ENCODE measurements around the gene SLC10A1. TPM values are rescaled to one million over a fixed set of nuclear protein-coding genes. Genes with fewer than 3 reads are reported as not detected.

SLC10A1 gene
- total and polyA plus RNA-seq, 2 of the 8 experiments (the other 6 are each of a cell fraction or from before 2014, with no cell fraction given) = not detected

- no peak overlapping the region for H3K27ac ChIP-seq (ENCODE audit: low read depth, low read length)
- H3K4me2 ChIP-seq (ENCODE audit: insufficient read depth in 1 of 2, low read depth in 2 of 2, low read length in 2 of 2) = no peak overlapping the region
- no peak overlapping the region for H2BK20ac ChIP-seq (ENCODE audit: low read length)
- DNase-seq (ENCODE audit: low read depth in 1 of 2, low spot score in 2 of 2) = no peak
- H3K56ac ChIP-seq (replicated peaks; ENCODE audit: insufficient read length, low read depth, low read length) = no peak overlapping the region
- ChIA-PET CTCF (ENCODE audit: partially characterized antibody) (interaction anchor here (1.1 kb wide), 1 partner anchor 176 kb away, joined by 5 read pairs; no protein-coding TSS in a partner anchor), POLR2A (ENCODE audit: partially characterized antibody) (interaction anchor here (0.6 to 3.0 kb wide), 4 partner anchors 10 to 169 kb away, joined by 3 to 30 read pairs (median 4); partner anchors contain the start of gene SRSF5)
- H3K23me2 ChIP-seq (ENCODE audit: low read depth, low read length) = no peaks in the 10 kb centered on the region
- no peak overlapping the region for H3K14ac ChIP-seq (ENCODE audit: insufficient read length)
- H2AFZ ChIP-seq (ENCODE audit: low read length) = no peak overlapping the region
- no peak overlapping the region for H4K5ac ChIP-seq (ENCODE audit: insufficient read length, low read depth, low read length)
- no peak overlapping the region for H2BK15ac ChIP-seq (ENCODE audit: low read length)
- no peak overlapping the region for H2BK12ac ChIP-seq (ENCODE audit: low read depth, low read length)
- FAIRE-seq = no peak
- H2BK5ac ChIP-seq (ENCODE audit: low read depth, low read length) = no peak overlapping the region
- H3K18ac ChIP-seq (ENCODE audit: extremely low read depth, low read length) = no peak overlapping the region
- H3K79me1 ChIP-seq (ENCODE audit: low read depth, low read length) = no peaks in the 10 kb centered on the region
- no peaks in the 10 kb centered on the region for H3K9me3 ChIP-seq (ENCODE audit: insufficient read depth in 2 of 2, low read depth in 1 of 2, low read length in 1 of 2)
- no peak overlapping the region for H4K91ac ChIP-seq (replicated peaks; ENCODE audit: insufficient read length, low read length)
- H2BK120ac ChIP-seq (replicated peaks; ENCODE audit: low read depth, low read length) = no peak overlapping the region
- H3K79me2 ChIP-seq (ENCODE audit: control insufficient read depth in 1 of 2, insufficient read depth in 2 of 2, low read length in 2 of 2) = peaks cover 0 to 7% of the 10 kb centered on the region in 2 experiments; a peak in 2 of 4 replicates
- no peak overlapping the region for H4K8ac ChIP-seq (ENCODE audit: extremely low read depth, insufficient read depth, low read length)
- no peak overlapping the region for H3K4me3 ChIP-seq (ENCODE audit: extremely low read depth in 1 of 4, insufficient read depth in 2 of 4, low read depth in 3 of 4, low read length in 4 of 4)
- H2AK5ac ChIP-seq (ENCODE audit: low read depth, low read length) = no peak overlapping the region
- H3K23ac ChIP-seq (ENCODE audit: insufficient read length) = no peak overlapping the region
- no peaks in the 10 kb centered on the region for H3K27me3 ChIP-seq (replicated peaks in 1 of 4; ENCODE audit: control insufficient read depth in 3 of 4, extremely low read depth in 1 of 4, insufficient read depth in 3 of 4, low read length in 3 of 4)
- WGBS, 2 experiments (ENCODE audit: extremely low coverage in 1 of 2, insufficient coverage in 1 of 2, insufficient read length in 1 of 2, insufficient replicate concordance in 2 of 2, low coverage in 1 of 2, low lambda C conversion rate in 2 of 2, missing lambda C conversion rate in 1 of 2) = 91% methylated on average over 4 of the region's 4 CpGs; no CpG with 5 or more reads in 1 of the 2 experiments
- peaks cover 14 to 76% (median 51%) of the 10 kb centered on the region in 4 experiments for H3K36me3 ChIP-seq (ENCODE audit: control insufficient read depth in 2 of 4, insufficient read depth in 4 of 4, low read length in 3 of 4)
- H3K4me1 ChIP-seq (replicated peaks in 1 of 4; ENCODE audit: control insufficient read depth in 3 of 4, insufficient read depth in 4 of 4, low read length in 3 of 4) = no peaks in the 10 kb centered on the region
- no peak overlapping the region for H3K4ac ChIP-seq (replicated peaks; ENCODE audit: insufficient read length, low read depth, low read length)
- H4K20me1 ChIP-seq (replicated peaks in 1 of 2; ENCODE audit: control insufficient read depth in 1 of 2, insufficient read depth in 2 of 2, low read length in 2 of 2) = peaks cover 1 to 9% of the 10 kb centered on the region in 2 experiments
- H3K9ac ChIP-seq (replicated peaks in 1 of 4; ENCODE audit: extremely low read depth in 1 of 4, low read depth in 3 of 4, low read length in 3 of 4) = no peak overlapping the region
- TF ChIP-seq TAF7 (optimal IDR thresholded peaks at IDR 0.05; ENCODE audit: borderline replicate concordance, low read depth, low read length) (no peak), FOSL1 (IDR thresholded peaks at IDR 0.05; ENCODE audit: insufficient read depth, low read depth, low read length) (no peak), HDAC6 (IDR thresholded peaks at IDR 0.05; ENCODE audit: low read depth, low read length) (no peak), PHF8 (conservative IDR thresholded peaks at IDR 0.05; ENCODE audit: low read depth, low read length) (no peak), EZH2 (IDR thresholded peaks at IDR 0.05; ENCODE audit: low read depth, low read length, severe bottlenecking) (no peak), CTCF (IDR thresholded peaks at IDR 0.05; ENCODE audit: control extremely low read depth in 1 of 3, insufficient read depth in 1 of 3, low read depth in 1 of 3, low read length in 3 of 3) (no peak)
- TF ChIP-seq, protein P1, sequence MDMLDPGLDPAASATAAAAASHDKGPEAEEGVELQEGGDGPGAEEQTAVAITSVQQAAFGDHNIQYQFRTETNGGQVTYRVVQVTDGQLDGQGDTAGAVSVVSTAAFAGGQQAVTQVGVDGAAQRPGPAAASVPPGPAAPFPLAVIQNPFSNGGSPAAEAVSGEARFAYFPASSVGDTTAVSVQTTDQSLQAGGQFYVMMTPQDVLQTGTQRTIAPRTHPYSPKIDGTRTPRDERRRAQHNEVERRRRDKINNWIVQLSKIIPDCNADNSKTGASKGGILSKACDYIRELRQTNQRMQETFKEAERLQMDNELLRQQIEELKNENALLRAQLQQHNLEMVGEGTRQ (IDR thresholded peaks at IDR 0.05; ENCODE audit: low read length) = no peak
- TF ChIP-seq, protein P2, sequence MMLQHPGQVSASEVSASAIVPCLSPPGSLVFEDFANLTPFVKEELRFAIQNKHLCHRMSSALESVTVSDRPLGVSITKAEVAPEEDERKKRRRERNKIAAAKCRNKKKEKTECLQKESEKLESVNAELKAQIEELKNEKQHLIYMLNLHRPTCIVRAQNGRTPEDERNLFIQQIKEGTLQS (IDR thresholded peaks at IDR 0.05; ENCODE audit: insufficient read depth, low read depth, low read length) = no peak
Measured at GRCh38 chr14:69776875-69777453, 20.1 kb downstream of the SLC10A1 start.

Data from H1 (cell line).